SKM-1 treated with dmso at 0.1 percent for 144 hours (cell line): ENCODE data around the gene ASTN2.

Experiments used
- DNase-seq: peaks from one replicate; lab custom pipeline; 2025; ENCODE audit not compliant: unreplicated experiment; lab: John Stamatoyannopoulos, UW

ASTN2 gene

DNA sequence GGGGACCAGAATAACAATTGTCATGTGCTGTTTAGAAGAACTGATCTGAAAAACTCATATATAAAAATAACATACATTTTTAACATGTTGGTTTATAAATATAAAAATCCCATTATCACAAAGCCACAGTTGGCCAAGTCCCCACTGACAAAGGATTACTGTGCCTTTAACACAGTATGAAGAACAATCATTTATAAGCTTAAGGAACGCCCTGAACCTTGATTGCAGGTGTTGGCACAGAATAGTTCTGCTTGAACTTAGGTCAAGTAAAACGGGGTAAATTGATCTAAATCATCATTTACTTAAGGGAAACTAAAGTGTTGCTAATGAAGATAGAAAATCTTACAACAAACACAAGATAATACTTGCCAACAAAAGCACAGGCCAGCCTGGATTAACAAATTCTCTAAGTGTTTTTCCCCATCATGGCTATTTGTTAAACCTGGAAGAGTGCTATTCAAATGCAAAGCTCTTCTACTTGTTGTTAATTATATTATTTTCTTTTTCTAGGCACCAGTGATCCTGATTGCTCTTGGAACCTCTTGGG lies 46.1 kb downstream of the ASTN2 start:
- no peak for DNase-seq

DNA sequence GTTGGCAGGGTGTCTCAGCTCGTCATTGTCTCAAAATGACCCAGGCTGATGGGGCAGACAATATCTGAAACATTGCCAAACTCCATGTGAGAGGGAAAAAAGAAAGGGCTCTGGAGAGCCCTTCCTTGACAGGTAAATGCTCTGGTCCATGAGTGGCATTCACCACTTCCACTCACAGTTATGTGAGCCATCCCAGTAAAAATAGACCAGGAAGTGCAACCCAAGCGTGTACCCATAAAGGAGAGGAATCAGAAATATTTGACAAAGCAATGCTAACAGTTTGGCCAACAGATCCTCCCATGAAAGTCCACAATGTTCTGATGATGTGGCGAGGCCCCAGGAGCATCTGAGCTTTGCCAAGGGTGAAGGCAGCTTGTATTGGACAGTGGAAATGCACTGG lies 49.4 kb downstream of the ASTN2 start:
- DNase-seq = no peak

DNA sequence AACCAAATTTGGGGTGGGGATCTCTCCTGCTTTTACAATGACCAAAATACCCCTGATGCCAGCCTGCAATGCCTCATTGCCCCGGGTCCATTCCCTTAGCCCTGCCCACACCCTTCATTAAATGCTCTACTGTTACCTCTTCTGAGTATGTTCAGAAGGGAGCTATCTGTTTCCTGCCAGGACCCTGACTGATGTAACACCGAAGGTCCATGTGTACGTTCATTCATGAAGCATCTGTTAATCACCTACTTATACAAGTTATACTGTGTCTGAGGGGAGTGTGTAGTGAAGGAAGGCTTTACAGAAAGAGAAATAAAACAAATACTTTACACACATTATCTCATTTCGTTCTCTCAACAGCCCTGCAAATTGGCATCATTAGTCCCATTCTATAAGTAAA lies 51.9 kb downstream of the ASTN2 start:
- DNase-seq = no peak

- DNase-seq = no peak
Measured at GRCh38 chr9:117359910-117360309, 54.9 kb downstream of the ASTN2 start.

GRCh38 chr9:117355542-117355941 lies 59.3 kb downstream of the ASTN2 start:
- no peak for DNase-seq

DNA sequence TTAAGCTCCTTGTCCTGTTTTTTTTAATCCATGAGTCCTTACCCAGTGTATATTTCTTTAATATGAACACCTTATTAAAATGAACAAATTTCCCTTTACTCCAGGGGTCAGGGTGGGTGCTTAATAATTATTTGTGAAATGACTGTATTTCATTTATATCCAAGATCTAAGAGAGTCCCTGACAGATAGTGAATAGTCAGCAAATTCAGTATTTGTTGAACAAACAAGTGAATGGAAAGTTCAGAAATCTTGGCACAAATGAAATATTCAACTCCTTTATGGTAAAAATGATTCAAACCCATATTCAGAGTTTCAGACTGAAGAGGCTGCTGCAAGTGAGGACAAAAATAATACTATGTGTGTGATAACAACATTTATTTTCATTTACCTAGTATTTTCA lies 59.9 kb downstream of the ASTN2 start:
- DNase-seq = no peak

DNA sequence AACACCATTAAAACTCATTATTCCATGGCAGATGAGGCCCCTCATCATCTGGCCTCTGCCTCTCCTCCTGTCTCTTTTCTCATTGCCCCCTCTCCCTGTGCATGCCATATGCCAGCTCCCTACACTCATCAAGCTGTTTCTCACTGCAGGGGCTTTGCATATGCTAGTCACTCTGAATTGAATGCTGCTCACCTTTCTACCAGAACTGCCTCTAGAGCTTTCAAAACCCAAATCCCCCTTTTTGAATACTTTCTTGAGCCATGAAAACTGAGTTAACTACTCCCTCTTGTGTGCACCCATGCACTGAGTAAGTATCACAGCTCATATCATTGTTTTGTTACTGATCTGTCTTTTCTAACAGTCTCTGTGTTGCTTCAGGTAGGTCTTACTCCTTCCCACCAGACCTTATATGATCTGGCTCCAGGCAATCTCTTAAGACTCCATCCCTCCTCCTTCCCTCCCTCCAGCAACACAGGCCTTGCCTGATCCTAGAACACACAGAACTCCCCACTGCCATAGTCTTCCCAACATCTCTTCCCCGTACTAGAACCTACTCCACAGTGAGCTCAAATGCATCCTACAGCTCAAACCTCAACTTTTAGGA lies 60.5 kb downstream of the ASTN2 start:
- no peak for DNase-seq

- DNase-seq = no peak
Measured at GRCh38 chr9:117344892-117345660, 69.8 kb downstream of the ASTN2 start.

DNA sequence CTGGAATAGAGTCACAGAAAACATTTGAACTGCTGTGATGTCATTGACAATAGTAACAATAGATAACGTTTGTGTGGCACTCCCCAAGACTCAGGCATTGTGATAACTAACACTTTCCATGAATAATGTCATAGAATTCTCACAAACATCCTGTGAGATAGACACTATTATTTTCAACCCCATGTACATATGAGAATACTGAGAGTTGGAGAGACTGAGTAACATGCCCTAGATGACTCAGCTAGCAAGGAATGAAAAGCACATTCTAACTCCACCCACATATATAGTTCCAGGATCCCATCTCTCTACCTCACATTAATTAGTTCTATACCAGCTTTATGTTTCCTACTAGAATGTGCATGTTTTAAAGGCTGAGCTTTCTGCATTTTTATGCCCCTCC lies 71.4 kb downstream of the ASTN2 start:
- DNase-seq = no peak

DNA sequence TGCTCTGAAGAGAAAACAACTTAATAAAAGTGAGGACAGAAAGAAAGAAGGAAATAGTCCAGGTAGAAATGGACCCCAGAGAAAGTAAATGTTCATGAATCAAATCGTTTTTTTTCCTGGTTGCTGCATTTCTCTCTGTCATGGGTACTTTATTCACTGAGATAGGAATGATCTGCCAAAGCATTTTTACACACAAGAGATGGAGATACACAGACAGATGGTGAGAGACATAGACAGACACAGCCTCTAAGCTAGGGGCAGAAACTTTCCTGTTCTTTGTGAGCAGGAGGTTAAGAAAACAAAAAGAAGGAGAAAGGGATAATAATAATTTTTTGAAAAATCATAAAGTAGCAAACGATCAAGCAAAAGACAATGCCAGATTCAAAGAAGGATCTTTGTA lies 73.7 kb downstream of the ASTN2 start:
- DNase-seq = no peak

GRCh38 chr9:117340422-117340821 lies 74.4 kb downstream of the ASTN2 start:
- DNase-seq = no peak

- DNase-seq = no peak
Measured at GRCh38 chr9:117335837-117336433, 78.9 kb downstream of the ASTN2 start.

GRCh38 chr9:117334101-117334500 lies 80.8 kb downstream of the ASTN2 start:
- DNase-seq = no peak

- DNase-seq = no peak
Measured at GRCh38 chr9:117325831-117326230, 89.0 kb downstream of the ASTN2 start.

GRCh38 chr9:117325110-117325731 lies 89.6 kb downstream of the ASTN2 start:
- no peak for DNase-seq

GRCh38 chr9:117323390-117323789 lies 91.5 kb downstream of the ASTN2 start:
- no peak for DNase-seq

DNA sequence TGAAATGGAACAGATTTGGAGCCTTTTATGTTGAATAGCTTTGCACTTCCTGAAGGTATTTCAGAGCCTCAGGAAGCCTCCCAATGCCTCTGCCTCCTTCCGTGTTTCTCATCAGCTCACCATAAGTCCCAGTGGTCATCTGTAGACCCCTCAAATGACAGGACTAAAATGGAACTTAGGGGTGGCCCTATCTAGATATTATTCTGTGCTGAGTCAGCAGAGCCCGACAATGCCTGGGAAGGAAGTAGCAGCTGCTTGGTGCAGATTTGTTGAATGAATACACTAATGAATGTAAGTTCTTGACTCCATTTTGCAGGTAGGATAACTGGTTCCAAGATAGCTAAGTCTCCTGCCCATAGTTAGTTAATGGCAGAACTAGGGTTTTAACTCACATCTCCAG lies 97.7 kb downstream of the ASTN2 start:
- no peak for DNase-seq

- DNase-seq = no peak
Measured at GRCh38 chr9:117315236-117315635, 99.6 kb downstream of the ASTN2 start.

GRCh38 chr9:117313989-117314388 lies 100.9 kb downstream of the ASTN2 start:
- DNase-seq = no peak

DNA sequence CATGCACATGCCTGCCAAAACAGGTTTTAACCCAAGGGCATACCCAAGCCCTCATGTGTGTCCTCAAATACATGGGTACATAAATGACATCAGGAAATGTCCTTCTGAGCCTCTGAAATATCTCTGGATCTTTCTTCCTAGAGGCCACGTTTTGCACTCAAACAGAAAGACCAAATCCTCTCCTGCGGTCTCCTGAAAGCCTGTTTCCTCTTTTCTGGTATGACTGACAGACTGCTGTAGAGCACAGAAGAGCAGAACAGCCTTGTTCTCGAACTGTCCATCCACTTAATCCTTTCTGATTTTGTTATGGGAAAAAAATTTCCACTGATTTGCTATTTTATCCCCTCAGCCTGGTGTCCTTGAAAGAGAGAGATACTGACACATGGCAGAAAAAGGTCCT lies 107.2 kb downstream of the ASTN2 start:
- no peak for DNase-seq

- no peak for DNase-seq
Measured at GRCh38 chr9:117306032-117306431, 108.8 kb downstream of the ASTN2 start.

- no peak for DNase-seq
Measured at GRCh38 chr9:117305454-117305853, 109.4 kb downstream of the ASTN2 start.
